NOMO-1 (cell line): ENCODE results near the gene ZNF641.

ENCODE experiments used
- DNase-seq, 2 experiments: peaks; one replicate each; lab custom pipeline; 2025; ENCODE audit not compliant: unreplicated experiment in 2 of 2; lab: John Stamatoyannopoulos, UW

The ZNF641 gene

DNA sequence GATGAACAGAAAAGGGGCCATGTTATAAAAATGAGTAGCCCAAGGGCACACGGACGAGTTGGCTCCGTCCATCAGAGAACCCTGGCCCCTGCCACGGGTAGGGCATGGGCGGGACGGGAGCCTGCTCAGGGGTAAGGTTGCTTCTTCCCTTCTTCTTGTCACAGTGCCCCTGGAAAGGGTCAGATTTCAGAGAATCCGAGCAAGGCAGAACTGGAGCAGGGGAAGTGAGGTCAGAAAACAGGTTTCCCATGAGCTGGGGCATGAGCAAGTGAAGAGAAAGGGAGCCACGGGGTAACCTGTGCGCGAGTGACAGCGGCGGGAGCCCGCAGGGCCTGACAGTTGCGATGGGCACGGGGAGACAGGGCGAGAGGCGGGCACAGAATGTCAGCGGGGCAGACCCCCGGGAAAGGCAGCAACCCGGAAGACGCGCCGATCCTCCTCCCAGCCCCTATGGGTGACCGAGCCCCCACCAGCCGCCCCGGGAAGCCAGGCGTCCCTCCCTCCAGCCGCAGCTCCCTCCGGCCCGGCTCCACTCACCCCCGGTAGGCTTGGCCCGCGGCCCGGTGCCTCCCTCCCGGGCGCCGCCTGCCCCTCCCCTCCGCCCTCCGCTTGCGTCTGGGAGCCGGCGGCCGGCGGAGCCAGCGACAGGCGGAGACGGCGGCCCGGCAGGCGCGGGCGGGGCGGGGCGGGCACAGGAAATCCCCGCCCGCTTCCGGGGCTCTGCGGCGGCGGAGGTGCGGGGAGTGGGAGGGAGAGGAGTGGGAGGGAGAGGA, at the start of gene ZNF641:
Gene ZNF641 (minus strand): TSS at position 671 of the 773 bp plus-strand sequence. CDS start 2,829 bp downstream, outside the sequence.
- peak; percentile 46 to 62 for DNase-seq

DNA sequence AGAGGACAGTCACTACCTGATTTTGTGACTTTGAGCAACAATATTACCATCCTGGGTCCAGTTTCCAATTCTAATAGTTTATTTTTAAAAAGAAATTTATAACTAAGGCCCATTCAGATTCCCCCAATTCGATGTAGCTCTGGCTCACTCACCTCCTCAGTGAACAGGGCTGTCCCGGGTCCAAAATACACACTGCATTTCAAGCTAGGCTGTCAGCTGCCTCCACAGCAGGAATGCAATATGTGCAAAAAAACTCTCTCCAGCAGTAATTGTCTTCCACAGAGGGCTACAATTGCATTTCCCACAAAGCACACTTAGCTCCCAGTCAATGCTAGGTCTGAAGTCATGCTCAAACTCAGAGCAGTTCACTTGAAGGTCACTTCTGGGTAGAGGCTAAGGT, 39.3 kb upstream of the ZNF641 start:
- DNase-seq, result no peak

GRCh38 chr12:48389409-48389808, 38.7 kb upstream of the ZNF641 start:
- no peak for DNase-seq

- DNase-seq, result no peak
Measured at GRCh38 chr12:48388938-48389337, 38.2 kb upstream of the ZNF641 start.

GRCh38 chr12:48388460-48388859, 37.7 kb upstream of the ZNF641 start:
- DNase-seq, result no peak

DNA sequence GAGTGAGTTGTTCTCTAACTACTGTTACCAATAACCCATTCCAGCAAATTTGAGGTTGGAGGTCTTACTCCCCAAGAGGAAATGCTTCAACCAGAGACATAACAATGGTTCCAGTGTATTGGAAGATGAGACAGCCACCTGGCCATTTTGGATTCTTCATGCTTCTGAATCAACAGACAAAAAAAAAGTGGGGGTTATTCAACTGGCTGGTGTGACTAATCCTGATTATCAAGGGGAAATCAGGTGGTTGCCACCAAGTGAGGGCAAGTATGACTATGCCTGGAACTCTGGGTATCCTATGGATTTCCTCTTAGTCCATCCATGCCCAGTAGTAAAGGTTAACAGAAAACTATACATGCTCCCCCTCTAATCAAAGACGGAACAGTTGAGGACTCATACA, 29.9 kb upstream of the ZNF641 start:
- DNase-seq, result no peak

- no peak for DNase-seq
Measured at GRCh38 chr12:48379794-48380193, 29.1 kb upstream of the ZNF641 start.

DNA sequence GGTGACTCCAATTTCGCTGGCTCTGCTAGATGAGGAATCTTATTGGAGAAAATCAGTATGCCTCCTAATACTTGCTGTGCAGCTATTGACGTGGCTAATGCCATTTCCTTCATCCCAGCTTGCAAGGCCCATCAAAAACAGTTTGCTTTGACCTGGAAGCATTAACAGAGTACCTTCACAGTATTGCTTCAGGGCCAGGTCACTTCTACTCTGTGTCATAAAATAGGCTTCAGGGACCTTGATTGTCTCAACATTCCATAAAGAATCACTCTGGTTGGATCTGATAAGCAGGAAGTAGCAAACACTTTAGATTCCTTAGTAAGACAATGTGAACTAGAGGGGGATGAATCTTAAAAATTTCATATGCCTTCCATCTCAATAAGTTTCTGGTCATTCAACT, 26.9 kb upstream of the ZNF641 start:
- DNase-seq, result no peak

DNA sequence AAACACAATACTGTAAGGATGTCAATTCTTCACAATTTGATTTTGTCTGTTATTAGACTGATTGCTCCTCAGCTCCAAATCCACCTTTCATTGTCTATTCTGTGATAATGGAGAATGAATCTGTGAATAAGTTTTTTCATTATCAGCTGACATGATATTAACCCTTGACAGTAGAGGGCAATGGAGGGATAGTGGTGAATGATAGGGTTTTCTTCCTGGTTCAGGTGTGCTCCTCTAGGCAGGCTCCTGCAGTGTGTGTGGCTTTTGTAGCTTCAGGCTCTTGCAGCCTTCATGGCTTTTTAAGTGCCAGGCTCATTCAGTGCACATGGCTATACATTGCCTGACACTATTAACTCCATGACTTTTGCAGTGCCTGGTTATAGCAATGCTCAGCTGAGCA, 23.4 kb upstream of the ZNF641 start:
- no peak for DNase-seq

GRCh38 chr12:48366131-48366530, 15.4 kb upstream of the ZNF641 start:
- no peak for DNase-seq

- DNase-seq, result no peak
Measured at GRCh38 chr12:48361664-48362339, 11.1 kb upstream of the ZNF641 start.

GRCh38 chr12:48358937-48359513, 8.3 kb upstream of the ZNF641 start:
- no peak for DNase-seq

DNA sequence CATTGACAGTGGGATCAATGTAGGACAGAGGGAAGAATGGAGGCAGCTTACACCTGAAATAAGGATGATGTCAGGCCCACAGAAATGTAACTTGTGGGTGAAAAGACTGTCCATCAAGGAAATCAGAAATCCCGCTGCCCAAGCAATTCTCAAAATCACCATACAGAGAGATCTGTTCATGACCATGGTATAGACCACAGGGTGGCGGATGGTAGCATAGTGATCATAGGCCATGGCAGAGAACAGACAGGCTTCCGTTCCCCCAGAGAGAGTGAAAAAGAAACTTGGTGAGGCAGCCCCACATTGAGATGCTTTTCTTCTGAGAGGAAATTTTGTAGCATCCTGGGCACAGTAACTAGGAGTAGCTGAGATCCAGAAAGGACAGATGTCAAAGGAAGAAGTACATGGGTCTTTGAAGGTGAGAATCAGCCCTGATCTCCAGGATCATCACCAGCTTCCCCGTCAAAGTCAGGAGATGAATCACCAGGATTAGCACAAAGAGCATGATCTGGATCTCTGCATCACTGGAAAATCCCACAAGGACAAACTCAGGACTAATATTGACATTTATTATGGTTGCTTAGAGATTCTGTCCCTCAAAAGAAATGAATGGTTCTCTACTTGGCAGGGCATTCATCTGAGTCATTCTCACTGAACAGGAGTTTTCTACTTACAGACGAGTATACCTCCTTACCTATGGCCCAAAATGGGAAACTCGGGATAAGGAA, 5.5 kb upstream of the ZNF641 start:
- DNase-seq, result no peak

GRCh38 chr12:48352157-48352760, 1.5 kb upstream of the ZNF641 start:
- DNase-seq, result no peak

GRCh38 chr12:48351022-48351708, 446 bp upstream of the ZNF641 start:
- peak; percentile 46 to 62 for DNase-seq

- DNase-seq, result no peak
Measured at GRCh38 chr12:48349471-48349870, 1.2 kb downstream of the ZNF641 start.

DNA sequence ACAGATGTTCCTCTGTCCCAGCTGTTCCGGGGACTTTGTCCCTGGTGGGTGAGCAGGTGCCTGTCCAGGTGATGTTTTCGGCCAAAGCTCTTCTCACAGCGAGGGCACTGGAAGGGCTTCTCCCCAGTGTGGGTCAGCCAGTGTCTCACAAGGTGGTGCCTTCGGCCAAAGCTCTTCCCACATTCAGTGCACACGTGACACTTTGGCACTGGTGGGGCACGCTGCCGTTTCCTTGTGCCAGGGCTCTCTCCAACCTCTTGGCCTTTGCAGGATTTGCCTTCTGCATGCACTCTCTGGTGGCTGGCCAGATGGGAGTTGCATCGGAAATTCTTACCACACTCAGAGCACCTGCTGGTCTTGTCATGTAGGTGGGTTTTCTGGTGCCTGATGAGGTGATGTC, 7.7 kb downstream of the ZNF641 start:
- DNase-seq, result no peak

- peak in 1 of 2 experiments; percentile 53 for DNase-seq
Measured at GRCh38 chr12:48340943-48341342, 9.8 kb downstream of the ZNF641 start.

DNA sequence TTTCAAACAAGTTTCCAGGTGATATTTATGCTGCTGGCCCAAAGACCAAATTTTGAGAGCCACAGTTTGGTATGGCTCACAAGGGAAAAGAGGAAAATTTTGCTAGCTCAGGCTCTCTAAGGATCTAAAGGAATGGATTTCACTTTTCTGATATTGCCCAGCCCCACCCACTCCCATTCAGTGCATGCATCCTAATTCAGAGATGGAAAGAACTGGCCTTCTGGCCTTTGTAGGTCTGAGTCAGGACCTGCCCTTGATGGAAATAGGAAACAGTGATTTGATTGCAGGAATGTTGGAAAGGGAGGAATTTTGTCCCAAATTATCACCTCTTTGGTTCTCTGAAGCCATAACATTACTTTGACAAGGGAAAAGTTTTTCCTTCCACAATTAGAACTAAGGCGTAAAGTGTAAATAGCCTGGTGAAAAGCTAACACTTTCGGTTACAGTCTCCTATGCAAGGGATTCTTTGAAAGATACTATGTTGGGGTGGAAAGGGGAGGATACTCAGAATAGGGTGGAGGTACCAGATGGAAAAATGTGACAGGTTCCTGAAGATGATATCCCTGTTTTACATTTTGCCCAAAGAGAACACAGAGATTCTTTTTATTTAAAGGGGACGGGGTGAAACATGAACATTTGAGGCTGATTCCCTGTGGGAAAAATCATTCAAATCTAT, 11.1 kb downstream of the ZNF641 start:
- no peak for DNase-seq

DNA sequence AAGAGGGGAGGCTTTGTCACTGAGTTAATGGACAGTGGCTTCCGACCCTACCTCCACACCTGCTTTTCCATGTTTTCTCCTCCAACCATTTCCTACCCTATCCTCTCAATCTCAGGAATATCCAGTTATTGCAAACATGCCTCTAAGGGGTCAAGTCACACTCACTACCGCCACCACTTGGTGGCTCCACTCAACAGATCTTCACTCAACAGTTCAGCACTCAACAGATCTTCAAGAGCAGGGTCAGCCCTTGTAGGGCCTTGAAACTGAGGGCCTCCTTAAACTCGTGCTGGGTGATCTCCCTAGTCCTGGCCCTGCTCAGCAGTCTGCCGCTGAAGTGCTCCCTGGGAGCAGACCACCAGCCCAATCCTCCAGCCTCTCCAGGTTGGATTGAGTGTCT, 14.2 kb downstream of the ZNF641 start:
- DNase-seq, result no peak
